RWPE1 (cell line): ENCODE measurements around the gene SHC3.

Experiments
- CTCF ChIA-PET: fragments of 350-600 bp; sonication (Branson Sonifier 250); formaldehyde crosslinking; extraction: SDS; loops from one replicate; lab custom pipeline; 2021; lab: Yijun Ruan, JAX
- POLR2A ChIA-PET: fragments of 400-600 bp; formaldehyde crosslinking; extraction: SDS; loops from one replicate; lab custom pipeline; 2020; ENCODE audit warnings: antibody characterized with exemption; ENCODE audit not compliant: low non-redundant PET; lab: Yijun Ruan, JAX
- DNase-seq: peaks from one replicate; pipeline ENCODE4 v3.0.0; 2012; ENCODE audit warnings: low spot score
- H3K27ac ChIP-seq: fragments of 450-650 bp; 2 replicates; pipeline ENCODE4 v1.5.1; 2017
- TF ChIP-seq, protein P1 (sequence below): fragments of 450-650 bp; conservative IDR thresholded peaks from 2 replicates; pipeline ENCODE4 v1.5.1; 2017; ENCODE audit warnings: low read depth, mild to moderate bottlenecking

The SHC3 gene

DNA sequence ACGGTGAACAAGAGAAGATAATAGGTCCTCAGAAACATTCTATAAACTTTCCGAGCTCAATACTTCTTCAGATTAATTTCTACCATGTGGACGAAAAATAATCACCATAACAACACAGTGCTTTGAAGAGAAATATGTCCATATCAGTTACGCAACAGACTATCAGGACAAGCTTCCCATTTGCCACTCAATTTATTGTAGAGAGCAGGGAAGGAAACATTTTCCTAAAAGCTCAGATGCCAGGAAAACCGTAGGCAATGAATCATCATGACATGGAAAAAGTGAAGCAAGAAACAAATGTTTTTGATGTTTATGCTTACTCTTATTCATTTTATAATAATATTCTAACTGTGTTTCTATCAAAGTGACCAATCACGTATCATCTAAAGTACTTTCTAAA lies 99.8 kb downstream of the SHC3 start:
- POLR2A ChIA-PET, result no interaction called here
- TF ChIP-seq, protein P1, sequence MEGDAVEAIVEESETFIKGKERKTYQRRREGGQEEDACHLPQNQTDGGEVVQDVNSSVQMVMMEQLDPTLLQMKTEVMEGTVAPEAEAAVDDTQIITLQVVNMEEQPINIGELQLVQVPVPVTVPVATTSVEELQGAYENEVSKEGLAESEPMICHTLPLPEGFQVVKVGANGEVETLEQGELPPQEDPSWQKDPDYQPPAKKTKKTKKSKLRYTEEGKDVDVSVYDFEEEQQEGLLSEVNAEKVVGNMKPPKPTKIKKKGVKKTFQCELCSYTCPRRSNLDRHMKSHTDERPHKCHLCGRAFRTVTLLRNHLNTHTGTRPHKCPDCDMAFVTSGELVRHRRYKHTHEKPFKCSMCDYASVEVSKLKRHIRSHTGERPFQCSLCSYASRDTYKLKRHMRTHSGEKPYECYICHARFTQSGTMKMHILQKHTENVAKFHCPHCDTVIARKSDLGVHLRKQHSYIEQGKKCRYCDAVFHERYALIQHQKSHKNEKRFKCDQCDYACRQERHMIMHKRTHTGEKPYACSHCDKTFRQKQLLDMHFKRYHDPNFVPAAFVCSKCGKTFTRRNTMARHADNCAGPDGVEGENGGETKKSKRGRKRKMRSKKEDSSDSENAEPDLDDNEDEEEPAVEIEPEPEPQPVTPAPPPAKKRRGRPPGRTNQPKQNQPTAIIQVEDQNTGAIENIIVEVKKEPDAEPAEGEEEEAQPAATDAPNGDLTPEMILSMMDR, result no peak
- DNase-seq, result no peak
- CTCF ChIA-PET, result interaction anchor here (0.6 to 0.7 kb wide), 2 partner anchors 43 to 346 kb away, joined by 3 read pairs; no protein-coding TSS in a partner anchor
- H3K27ac ChIP-seq, result no peak overlapping the region

DNA sequence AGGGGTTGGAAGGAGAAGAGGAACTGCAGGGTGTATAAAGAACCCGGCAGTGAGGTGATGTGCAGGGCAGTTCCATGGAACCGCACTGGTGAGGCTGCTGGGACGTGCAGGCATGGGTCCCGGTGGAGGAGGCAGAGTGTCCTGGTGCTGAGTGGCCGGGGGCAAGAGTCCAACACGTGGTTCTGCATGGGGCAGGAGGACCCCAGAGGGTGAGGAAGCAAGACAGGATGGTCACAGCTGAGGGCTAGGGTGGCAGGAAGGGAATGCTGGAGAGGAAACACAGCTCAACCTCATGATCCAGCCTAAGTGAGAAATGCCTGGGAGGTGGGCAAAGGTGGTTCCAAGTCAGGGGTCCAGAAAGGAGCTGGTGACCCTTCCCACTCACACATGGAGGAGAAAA lies 100.2 kb downstream of the SHC3 start:
- H3K27ac ChIP-seq, result no peak overlapping the region
- DNase-seq, result no peak
- ChIA-PET CTCF (interaction anchor here (0.7 kb wide), 1 partner anchor 346 kb away, joined by 3 read pairs; no protein-coding TSS in a partner anchor), POLR2A (no interaction called here)
- TF ChIP-seq, protein P1, result no peak

DNA sequence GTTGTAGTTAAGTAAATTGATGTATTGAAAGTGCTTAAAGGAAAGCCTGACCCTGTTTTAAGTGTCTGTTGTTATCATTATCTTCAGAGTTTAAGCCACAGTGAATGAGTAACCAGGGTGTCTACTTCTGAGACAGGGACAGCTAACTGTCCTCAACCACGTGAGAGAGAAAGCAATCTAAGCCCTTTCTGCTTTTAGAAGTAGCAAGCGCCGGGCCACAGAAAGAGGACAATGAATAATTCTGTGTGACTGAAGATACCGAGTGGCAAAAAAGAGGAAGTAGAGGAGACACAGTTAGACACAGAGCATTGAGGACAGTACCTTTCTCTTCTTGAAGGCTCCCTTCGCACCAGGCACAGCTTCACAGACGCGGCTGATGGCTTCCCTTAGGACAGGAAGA lies 101.1 kb downstream of the SHC3 start:
- POLR2A ChIA-PET, result no interaction called here
- DNase-seq, result no peak
- TF ChIP-seq, protein P1, result no peak
- H3K27ac ChIP-seq, result no peak overlapping the region
- CTCF ChIA-PET, result interaction anchor here (0.6 kb wide), 1 partner anchor 1008 kb away, joined by 3 read pairs; no protein-coding TSS in a partner anchor

- CTCF ChIA-PET, result no interaction called here
- TF ChIP-seq, protein P1, result no peak
- POLR2A ChIA-PET, result no interaction called here
Observed at GRCh38 chr9:89073397-89073796, 105.2 kb downstream of the SHC3 start.

GRCh38 chr9:89071591-89071990 lies 107.0 kb downstream of the SHC3 start:
- TF ChIP-seq, protein P1, result no peak
- DNase-seq, result no peak
- no peak overlapping the region for H3K27ac ChIP-seq
- CTCF ChIA-PET, result no interaction called here
- POLR2A ChIA-PET, result no interaction called here

More at GRCh38 chr9:89073397-89073796, 105.2 kb downstream of the SHC3 start:
- no peak overlapping the region for H3K27ac ChIP-seq
- no peak for DNase-seq

GRCh38 chr9:89066835-89067234 lies 111.8 kb downstream of the SHC3 start:
- ChIA-PET POLR2A (no interaction called here), CTCF (interaction anchor here (0.5 kb wide), 1 partner anchor 34 kb away, joined by 3 read pairs; no protein-coding TSS in a partner anchor)
- DNase-seq, result no peak
- TF ChIP-seq, protein P1, result no peak
- H3K27ac ChIP-seq, result no peak overlapping the region
